ENCODE data around the gene WDR7.

WDR7 gene

DNA sequence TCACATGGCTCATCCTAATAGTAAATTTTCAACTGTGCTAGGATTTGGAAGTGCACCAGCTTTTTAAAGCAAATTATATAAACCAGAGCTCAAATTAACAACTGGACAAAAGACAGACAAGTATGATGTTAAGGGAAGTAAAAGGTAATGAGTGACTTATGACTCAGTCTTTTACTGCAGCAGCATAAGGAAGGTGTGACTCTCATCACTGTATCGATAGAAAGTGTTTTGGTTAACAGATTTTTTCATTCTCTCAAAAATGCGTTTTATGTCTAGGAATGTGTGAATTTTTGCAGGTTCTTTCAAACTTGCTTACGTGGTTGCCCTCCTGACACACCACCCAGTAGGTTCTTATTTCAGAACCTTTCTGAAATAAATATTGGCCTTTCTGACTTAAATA is 251.5 kb downstream of the WDR7 start:
- POLR2A ChIA-PET, result no interaction called here

DNA sequence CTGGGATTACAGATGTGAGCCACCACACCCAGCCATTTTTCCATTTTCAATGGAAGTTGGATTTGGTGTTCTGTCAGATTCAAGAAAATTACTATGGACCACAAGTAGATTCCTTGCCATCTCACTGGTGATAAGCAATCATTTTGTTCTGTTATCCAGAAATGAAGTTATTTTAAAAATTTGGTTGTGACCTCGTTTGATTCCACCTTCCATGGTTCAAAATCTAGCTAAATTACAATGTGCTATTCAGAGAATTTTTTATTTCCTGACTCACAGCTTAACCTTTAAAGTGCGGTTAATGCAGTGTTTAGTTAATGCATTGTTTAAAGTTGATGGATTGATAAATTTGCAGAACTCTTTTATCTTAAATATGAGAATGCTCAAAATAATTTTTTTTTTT is 252.5 kb downstream of the WDR7 start:
- POLR2A ChIA-PET, result no interaction called here
- no peak for DNase-seq (ENCODE audit: extremely low spot score)
- CTCF ChIA-PET, result interaction anchor here (1.2 to 2.4 kb wide), 4 partner anchors 9 to 34 kb away, joined by 3 to 7 read pairs (median 3); no protein-coding TSS in a partner anchor

More for the DNA sequence above, 251.5 kb downstream of the WDR7 start:
- no peak for TF ChIP-seq CTCF (IDR thresholded peaks at IDR 0.05; ENCODE audit: control extremely low read depth, extremely low read depth, low read depth, missing control alignments)
- DNase-seq (ENCODE audit: extremely low spot score), result peak; percentile 8
- CTCF ChIA-PET, result interaction anchor here (0.8 to 2.4 kb wide), 3 partner anchors 10 to 33 kb away, joined by 3 to 8 read pairs (median 7); no protein-coding TSS in a partner anchor

DNA sequence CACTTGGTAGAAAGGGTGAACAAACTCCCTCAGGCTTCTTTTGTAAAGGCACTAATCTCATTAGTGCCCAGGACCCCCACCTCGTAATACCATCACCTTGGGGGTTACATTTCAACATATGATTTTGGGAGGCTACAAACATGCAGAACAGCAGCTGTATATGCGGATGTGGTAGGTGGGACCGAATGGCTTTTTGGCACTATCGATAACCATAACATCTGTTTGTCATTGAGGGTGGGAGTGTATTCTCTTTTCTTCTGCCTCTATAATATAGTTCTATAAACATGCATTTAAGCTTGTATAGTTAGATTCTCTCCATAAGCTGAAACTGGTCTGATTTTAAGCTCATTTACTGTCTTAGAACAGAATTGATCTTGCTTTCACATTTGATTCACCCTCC is 256.6 kb downstream of the WDR7 start:
- no peak for TF ChIP-seq CTCF (IDR thresholded peaks at IDR 0.05; ENCODE audit: control extremely low read depth, extremely low read depth, low read depth, missing control alignments)
- POLR2A ChIA-PET, result no interaction called here
- CTCF ChIA-PET, result interaction anchor here (1.0 to 1.8 kb wide), 6 partner anchors 14 to 654 kb away, joined by 3 to 5 read pairs (median 4); no protein-coding TSS in a partner anchor
- no peak for DNase-seq (ENCODE audit: extremely low spot score)

More for the DNA sequence above, 252.5 kb downstream of the WDR7 start:
- no peak for TF ChIP-seq CTCF (IDR thresholded peaks at IDR 0.05; ENCODE audit: control extremely low read depth, extremely low read depth, low read depth, missing control alignments)

- POLR2A ChIA-PET, result no interaction called here
- CTCF ChIA-PET, result interaction anchor here (1.0 to 2.1 kb wide), 7 partner anchors 11 to 87 kb away, joined by 3 to 7 read pairs (median 3); no protein-coding TSS in a partner anchor
- TF ChIP-seq CTCF (IDR thresholded peaks at IDR 0.05; ENCODE audit: control extremely low read depth, extremely low read depth, low read depth, missing control alignments), result no peak
- no peak for DNase-seq (ENCODE audit: extremely low spot score)
Measured at GRCh38 chr18:56910237-56910636, 259.1 kb downstream of the WDR7 start.

- DNase-seq (ENCODE audit: extremely low spot score), result no peak
- CTCF ChIA-PET, result interaction anchor here (1.0 to 1.4 kb wide), 5 partner anchors 12 to 88 kb away, joined by 3 to 6 read pairs (median 3); no protein-coding TSS in a partner anchor
- no peak for TF ChIP-seq CTCF (IDR thresholded peaks at IDR 0.05; ENCODE audit: control extremely low read depth, extremely low read depth, low read depth, missing control alignments)
- POLR2A ChIA-PET, result no interaction called here
Measured at GRCh38 chr18:56910967-56911366, 259.8 kb downstream of the WDR7 start.

GRCh38 chr18:56913941-56914340 is 262.8 kb downstream of the WDR7 start:
- POLR2A ChIA-PET, result no interaction called here
- DNase-seq (ENCODE audit: extremely low spot score), result no peak
- CTCF ChIA-PET, result interaction anchor here (1.4 to 1.5 kb wide), 4 partner anchors 9 to 45 kb away, joined by 3 to 4 read pairs (median 3); no protein-coding TSS in a partner anchor
- TF ChIP-seq CTCF (IDR thresholded peaks at IDR 0.05; ENCODE audit: control extremely low read depth, extremely low read depth, low read depth, missing control alignments), result no peak
